K562 (cell line): ENCODE data around the gene TMEM129. TPM values are rescaled to one million over a fixed set of nuclear protein-coding genes. Genes with fewer than 3 reads are reported as not detected.

ENCODE experiments used
- CLOCK ChIP-seq: fragments of 250-450 bp; sonication (Bioruptor Pico); IDR thresholded peaks from 2 replicates; pipeline ENCODE4 v1.4.0; 2020; ENCODE audit warnings: mild to moderate bottlenecking, moderate library complexity, borderline replicate concordance
- CSDE1 ChIP-seq, 2 experiments: fragments of 450-650 bp; IDR thresholded peaks; 2 replicates each; pipeline ENCODE4 v1.6.1; 2016; ENCODE audit warnings: mild to moderate bottlenecking in 1 of 2
- FOSL1 ChIP-seq: fragments of 200-800 bp; sonication (Bioruptor generic); conservative IDR thresholded peaks from 2 replicates; pipeline ENCODE4 v1.6.1; 2016; ENCODE audit warnings: missing genetic modification characterization, missing compliant biosample characterization
- NFE2L1 ChIP-seq: fragments of 450-650 bp; IDR thresholded peaks from 2 replicates; pipeline ENCODE4 v1.6.1; 2016; ENCODE audit warnings: missing genetic modification characterization, low read depth, mild to moderate bottlenecking, missing compliant biosample characterization, moderate library complexity, borderline replicate concordance
- NUFIP1 ChIP-seq: fragments of 450-650 bp; IDR thresholded peaks from 2 replicates; pipeline ENCODE4 v1.6.1; 2018; ENCODE audit not compliant: partially characterized antibody
- polyA plus RNA-seq, 8 experiments: library from polyadenylated mRNA; depleted of rRNA in 4 of 8; stranded (reverse) in 5 of 8; unstranded in 3 of 8; fragments of >200 nt; fragmentation: Nextera tagmentation in 2 of 8; fragmentation: Illumina TruSeq in 1 of 8; extraction: Ambion mirVana in 2 of 8; extraction: Trizol in 1 of 8; gene quantifications; 2 replicates each; pipeline versions ENCODE4 v1.2.1 to v1.2.3, GENCODE V29; 2011 to 2014; ENCODE audit warnings: inconsistent platforms in 1 of 8, missing spikeins in 1 of 8
- total RNA-seq, 7 experiments: library from RNA; depleted of rRNA in 6 of 7; stranded (reverse); fragments of >200 nt in 6 of 7; fragmentation: Illumina TruSeq in 2 of 7; extraction: Trizol in 2 of 7; gene quantifications; 2 replicates each; pipeline versions ENCODE4 v1.2.1 to v1.2.3, GENCODE V29; 2011 to 2021; ENCODE audit warnings: low replicate concordance in 1 of 7
- TF ChIP-seq, protein P1 (sequence below): fragments of 450-650 bp; IDR thresholded peaks from 2 replicates; pipeline ENCODE4 v1.6.1; 2016; ENCODE audit warnings: missing biosample characterization, missing genetic modification characterization

TMEM129 gene
- total and polyA plus RNA-seq, 9 of the 15 experiments (the other 6 are each of a cell fraction or from before 2014, with no cell fraction given): 0.34 to 47.2 (median 18.8) TPM

DNA sequence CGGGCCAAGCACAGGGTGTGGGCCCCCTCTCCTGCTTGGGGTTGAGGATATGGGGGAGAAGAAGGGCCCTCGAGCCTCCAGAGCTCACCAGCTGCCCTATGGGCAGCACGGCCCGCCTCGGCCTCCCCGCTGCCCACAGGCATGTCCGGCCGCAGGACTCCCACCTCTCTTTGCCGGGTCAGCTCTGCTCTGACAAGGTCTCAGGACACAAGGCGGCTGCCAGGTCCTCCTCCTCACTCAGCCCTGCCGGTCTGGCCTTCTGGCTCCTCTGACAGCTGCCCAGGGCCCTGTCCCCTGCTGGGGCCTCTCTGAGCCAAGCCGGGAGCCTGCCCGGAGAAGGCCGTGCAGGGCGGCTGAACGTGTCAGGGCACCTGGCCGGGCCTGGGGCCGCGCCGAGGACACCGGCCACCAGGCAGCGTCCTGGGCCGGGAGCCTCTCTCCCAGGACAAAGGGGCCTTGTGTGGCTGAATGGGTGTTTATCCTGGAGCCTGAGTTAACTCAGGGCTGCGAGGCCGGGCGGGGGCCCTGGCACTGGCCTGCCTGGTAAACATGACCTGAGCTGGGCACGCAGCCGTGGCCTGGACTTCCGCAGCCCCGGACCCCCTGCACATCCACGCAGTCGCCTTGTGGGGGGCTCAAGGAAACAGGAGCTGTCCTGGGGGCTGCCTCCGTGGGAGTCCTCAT, 25.9 kb upstream of the TMEM129 start (continued):
- TF ChIP-seq CSDE1 (IDR thresholded peaks at IDR 0.05) (no peak), NFE2L1 (tag) (no peak), CLOCK (no peak), NUFIP1 (no peak), FOSL1 (tag) (no peak)
- TF ChIP-seq, protein P1, sequence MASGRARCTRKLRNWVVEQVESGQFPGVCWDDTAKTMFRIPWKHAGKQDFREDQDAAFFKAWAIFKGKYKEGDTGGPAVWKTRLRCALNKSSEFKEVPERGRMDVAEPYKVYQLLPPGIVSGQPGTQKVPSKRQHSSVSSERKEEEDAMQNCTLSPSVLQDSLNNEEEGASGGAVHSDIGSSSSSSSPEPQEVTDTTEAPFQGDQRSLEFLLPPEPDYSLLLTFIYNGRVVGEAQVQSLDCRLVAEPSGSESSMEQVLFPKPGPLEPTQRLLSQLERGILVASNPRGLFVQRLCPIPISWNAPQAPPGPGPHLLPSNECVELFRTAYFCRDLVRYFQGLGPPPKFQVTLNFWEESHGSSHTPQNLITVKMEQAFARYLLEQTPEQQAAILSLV (tag): no peak
